Astrocyte of the cerebellum (primary cell): Measurements from ENCODE around the gene KCTD17.

Experiments
- DNase-seq: peaks from one replicate; pipeline ENCODE4 v3.0.0-alpha.2; 2011; ENCODE audit warnings: low read depth
- H3K4me3 ChIP-seq: 2 replicates; pipeline ENCODE4 v1.5.1; 2011; ENCODE audit warnings: mild to moderate bottlenecking, low read depth, low read length, moderate library complexity
- in situ Hi-C: cut with HindIII; loops from 2 replicates; pipeline ENCODE4 v1.10.0; 2017; ENCODE audit warnings: low sequenced_read_pairs
- TF ChIP-seq, protein P1 (sequence below): IDR thresholded peaks from 2 replicates; pipeline ENCODE4 v1.5.1; 2012; ENCODE audit warnings: low read length, low read depth, moderate library complexity, mild to moderate bottlenecking; ENCODE audit errors: missing control alignments

The KCTD17 gene

DNA sequence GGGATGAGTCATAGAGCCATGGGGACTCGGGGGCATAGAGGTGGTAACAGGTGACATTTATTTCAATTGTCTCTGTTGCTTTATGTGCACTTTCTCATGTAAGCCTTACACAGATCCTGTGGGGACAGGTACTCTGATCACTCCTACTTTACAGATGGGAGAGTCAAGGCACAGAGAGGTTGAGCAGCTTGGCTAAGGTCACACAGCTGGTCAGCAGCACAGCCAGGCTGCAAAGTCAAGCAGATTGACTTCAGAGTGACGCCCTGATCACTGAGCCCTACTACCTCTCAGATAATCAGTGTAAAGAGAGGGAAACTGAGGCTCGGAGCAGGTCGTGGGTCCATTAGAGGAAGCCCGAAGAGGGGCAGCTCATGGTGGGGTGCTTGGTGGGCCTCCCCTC is 54.4 kb downstream of the KCTD17 start:
- in situ Hi-C loops: no loop called here
- DNase-seq: no peak
- no peak overlapping the region for H3K4me3 ChIP-seq
- TF ChIP-seq, protein P1, sequence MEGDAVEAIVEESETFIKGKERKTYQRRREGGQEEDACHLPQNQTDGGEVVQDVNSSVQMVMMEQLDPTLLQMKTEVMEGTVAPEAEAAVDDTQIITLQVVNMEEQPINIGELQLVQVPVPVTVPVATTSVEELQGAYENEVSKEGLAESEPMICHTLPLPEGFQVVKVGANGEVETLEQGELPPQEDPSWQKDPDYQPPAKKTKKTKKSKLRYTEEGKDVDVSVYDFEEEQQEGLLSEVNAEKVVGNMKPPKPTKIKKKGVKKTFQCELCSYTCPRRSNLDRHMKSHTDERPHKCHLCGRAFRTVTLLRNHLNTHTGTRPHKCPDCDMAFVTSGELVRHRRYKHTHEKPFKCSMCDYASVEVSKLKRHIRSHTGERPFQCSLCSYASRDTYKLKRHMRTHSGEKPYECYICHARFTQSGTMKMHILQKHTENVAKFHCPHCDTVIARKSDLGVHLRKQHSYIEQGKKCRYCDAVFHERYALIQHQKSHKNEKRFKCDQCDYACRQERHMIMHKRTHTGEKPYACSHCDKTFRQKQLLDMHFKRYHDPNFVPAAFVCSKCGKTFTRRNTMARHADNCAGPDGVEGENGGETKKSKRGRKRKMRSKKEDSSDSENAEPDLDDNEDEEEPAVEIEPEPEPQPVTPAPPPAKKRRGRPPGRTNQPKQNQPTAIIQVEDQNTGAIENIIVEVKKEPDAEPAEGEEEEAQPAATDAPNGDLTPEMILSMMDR: no peak

- DNase-seq: no peak
- in situ Hi-C loops: no loop called here
- no peak overlapping the region for H3K4me3 ChIP-seq
- TF ChIP-seq, protein P1: no peak
Observed at GRCh38 chr22:37107816-37108621, 56.5 kb downstream of the KCTD17 start.

GRCh38 chr22:37109242-37109917 is 57.8 kb downstream of the KCTD17 start, which contains the start of gene TMPRSS6:
TMPRSS6 (minus strand) TSS chr22:37109713; CDS start chr22:37103417, 6,296 bp downstream.
- TF ChIP-seq, protein P1: no peak
- in situ Hi-C loops: no loop called here
- DNase-seq: no peak
- H3K4me3 ChIP-seq: no peak within 1 kb of the TSS

GRCh38 chr22:37111156-37111717 is 59.7 kb downstream of the KCTD17 start:
- TF ChIP-seq, protein P1: no peak
- in situ Hi-C loops: no loop called here
- H3K4me3 ChIP-seq: no peak overlapping the region
- no peak for DNase-seq

GRCh38 chr22:37112084-37112728 is 60.7 kb downstream of the KCTD17 start:
- no peak overlapping the region for H3K4me3 ChIP-seq
- DNase-seq: no peak
- in situ Hi-C loops: no loop called here
- TF ChIP-seq, protein P1: no peak
